DMS 273 (cell line): ENCODE measurements around the gene AAGAB.
"Not testable (repeated sequence)": the region's sequence is repeated elsewhere in the genome, so short reads cannot be mapped to it uniquely, and the experiment has no call there.

ENCODE experiments used
- DNase-seq: peaks from one replicate; lab custom pipeline; 2025; ENCODE audit not compliant: unreplicated experiment; lab: John Stamatoyannopoulos, UW

The AAGAB gene

GRCh38 chr15:67254238-67255175 lies at the start of gene AAGAB, which contains the start of gene IQCH:
Gene AAGAB (minus strand): TSS chr15:67254661. CDS start chr15:67254631, 30 bp downstream.
Gene IQCH (plus strand): TSS chr15:67254786. CDS start chr15:67254897, 111 bp downstream.
- peak; percentile 97 for DNase-seq

GRCh38 chr15:67303490-67304363 lies 49.3 kb upstream of the AAGAB start:
- DNase-seq, result peak; percentile 29

- no peak for DNase-seq
Observed at GRCh38 chr15:67300266-67301025, 46.0 kb upstream of the AAGAB start.

GRCh38 chr15:67296684-67297083 lies 42.2 kb upstream of the AAGAB start:
- no peak for DNase-seq

- DNase-seq, result no peak
Observed at GRCh38 chr15:67296188-67296587, 41.7 kb upstream of the AAGAB start.

GRCh38 chr15:67290319-67290718 lies 35.9 kb upstream of the AAGAB start:
- no peak for DNase-seq

GRCh38 chr15:67286400-67286799 lies 31.9 kb upstream of the AAGAB start:
- not testable (repeated sequence) for DNase-seq

- not testable (repeated sequence) for DNase-seq
Observed at GRCh38 chr15:67285625-67286024, 31.2 kb upstream of the AAGAB start.

- no peak for DNase-seq
Observed at GRCh38 chr15:67281714-67282113, 27.3 kb upstream of the AAGAB start.

- no peak for DNase-seq
Observed at GRCh38 chr15:67280217-67280616, 25.8 kb upstream of the AAGAB start.

GRCh38 chr15:67276666-67277065 lies 22.2 kb upstream of the AAGAB start:
- no peak for DNase-seq

GRCh38 chr15:67274236-67274635 lies 19.8 kb upstream of the AAGAB start:
- DNase-seq, result no peak

- DNase-seq, result no peak
Observed at GRCh38 chr15:67267951-67268941, 13.8 kb upstream of the AAGAB start.

- no peak for DNase-seq
Observed at GRCh38 chr15:67267440-67267839, 13.0 kb upstream of the AAGAB start.

GRCh38 chr15:67266870-67267269 lies 12.4 kb upstream of the AAGAB start:
- DNase-seq, result no peak

- DNase-seq, result no peak
Observed at GRCh38 chr15:67259806-67260205, 5.3 kb upstream of the AAGAB start.

- no peak for DNase-seq
Observed at GRCh38 chr15:67259379-67259778, 4.9 kb upstream of the AAGAB start.

- DNase-seq, result not testable (repeated sequence)
Observed at GRCh38 chr15:67258412-67258811, 4.0 kb upstream of the AAGAB start.

- DNase-seq, result no peak
Observed at GRCh38 chr15:67256051-67256450, 1.6 kb upstream of the AAGAB start.
